Stimulated activated CD4-positive, alpha-beta T cell treated with anti-CD3 and anti-CD28 coated beads, Interleukin-2, amount 100 ng/mL, for 4 hours (primary cell): Measurements from ENCODE around the gene MOB3A.

Source experiments
- DNase-seq: peaks from one replicate; pipeline ENCODE4 v3.0.0-alpha.2; 2020; ENCODE audit warnings: low read depth

MOB3A gene

DNA sequence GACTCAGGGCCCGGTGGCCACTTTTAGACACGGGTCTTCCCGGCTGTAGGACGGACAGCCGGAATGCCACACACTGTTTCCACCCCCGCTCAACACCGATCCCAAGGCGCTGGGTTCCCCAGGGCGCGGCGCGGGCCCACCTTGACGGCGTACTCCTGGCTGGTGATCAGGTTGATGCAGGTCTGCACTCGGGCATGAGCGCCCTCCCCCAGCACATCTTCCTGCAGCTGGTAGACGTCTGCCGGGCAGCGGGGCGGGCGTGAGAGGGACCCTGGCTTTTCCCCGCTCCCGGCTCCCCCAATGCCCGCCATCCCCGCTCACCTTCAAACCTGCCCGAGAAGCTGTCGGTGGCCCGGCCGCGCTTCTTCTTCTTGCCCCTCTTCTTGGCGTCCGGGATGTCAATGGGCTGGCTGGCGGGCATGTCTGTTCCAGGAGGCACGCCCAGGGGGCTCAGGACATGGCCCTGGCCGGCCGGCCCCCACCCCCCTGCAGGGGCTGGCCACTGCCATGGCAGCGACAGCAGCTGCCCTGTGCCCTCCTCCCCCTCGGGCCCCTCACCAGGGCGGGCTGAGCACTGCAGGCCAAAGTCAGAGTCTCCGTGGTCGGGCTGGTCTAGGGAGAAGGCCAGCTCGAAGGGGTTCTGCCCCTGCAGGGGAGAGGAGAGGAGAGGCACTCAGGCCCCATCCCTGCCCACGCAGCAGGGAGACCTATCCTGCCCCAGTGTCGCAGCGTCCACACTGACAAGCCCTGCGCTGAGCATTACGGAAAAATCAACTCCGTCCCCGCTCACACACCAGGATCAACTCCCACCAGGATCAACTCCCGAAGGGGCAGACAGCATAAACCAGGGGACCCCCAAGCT is 49.8 kb downstream of the MOB3A start:
- no peak for DNase-seq

DNA sequence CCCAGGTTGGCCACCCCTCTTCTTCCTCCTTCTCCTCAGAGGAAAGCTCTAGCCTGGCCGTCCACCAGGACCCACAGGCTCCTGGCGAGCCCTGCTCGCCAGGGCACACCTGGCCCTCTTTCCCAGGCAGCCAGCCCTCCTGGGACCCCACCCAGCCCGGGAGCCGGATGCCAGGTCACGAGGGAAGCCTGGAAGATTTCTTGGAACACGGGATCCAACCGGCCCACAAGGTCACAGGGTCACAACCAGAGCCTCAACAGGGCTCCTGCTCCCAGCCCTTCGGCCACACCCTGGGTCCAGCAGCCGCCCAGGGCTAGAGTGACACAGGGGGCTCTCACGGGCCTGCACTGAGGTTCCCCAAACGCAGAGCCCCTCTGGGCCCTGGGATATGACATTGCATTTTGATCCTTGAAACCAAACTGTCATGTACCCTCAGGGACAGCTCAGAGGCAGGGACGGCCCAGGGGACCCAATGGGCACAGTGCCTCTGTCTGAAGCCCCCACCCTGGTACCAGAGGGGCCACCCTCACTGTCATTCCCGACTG is 50.6 kb downstream of the MOB3A start:
- DNase-seq, result no peak

DNA sequence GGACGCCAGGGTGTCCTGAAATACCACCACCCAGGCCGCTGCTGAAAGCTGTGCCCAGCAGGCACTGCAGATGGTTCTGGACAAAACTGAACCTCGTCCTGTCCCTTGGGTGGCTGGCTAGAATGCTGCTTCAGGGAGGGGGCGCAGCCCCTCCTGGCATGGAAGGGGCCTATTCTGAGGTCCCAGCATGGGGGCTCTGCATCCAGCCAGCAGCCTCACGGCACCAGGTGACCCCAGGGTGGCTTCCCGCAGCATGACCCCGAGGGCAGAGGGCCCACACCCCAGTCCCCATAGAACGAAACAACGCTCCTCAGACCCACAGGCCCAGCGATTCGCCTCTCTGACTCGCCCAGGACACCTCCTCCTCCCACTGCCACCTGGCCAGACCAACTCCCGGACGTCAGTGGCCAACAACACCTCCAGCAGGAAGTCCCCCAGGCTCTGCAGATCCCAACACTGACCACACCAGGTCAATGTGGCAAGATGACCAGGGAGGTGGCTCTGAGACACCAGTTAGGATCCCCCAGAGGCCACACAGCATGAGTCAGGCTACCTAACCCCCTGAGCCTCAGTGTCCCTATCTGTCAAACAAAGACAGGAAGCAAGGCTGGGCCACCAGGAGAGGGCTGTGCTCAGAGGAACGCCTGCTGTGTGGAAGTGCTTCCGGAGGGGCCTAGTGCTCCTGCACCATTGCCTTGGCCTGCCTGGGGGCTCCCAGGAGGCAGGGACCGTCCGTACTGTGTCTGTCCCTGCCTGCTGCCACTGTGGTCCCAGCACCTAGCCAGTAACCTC is 51.2 kb downstream of the MOB3A start:
- no peak for DNase-seq

GRCh38 chr19:2043961-2044708 is 52.0 kb downstream of the MOB3A start:
- DNase-seq, result no peak

GRCh38 chr19:2043251-2043641 is 52.9 kb downstream of the MOB3A start:
- no peak for DNase-seq

- no peak for DNase-seq
These were observed 53.5 kb downstream of the MOB3A start for GRCh38 chr19:2042485-2043250.

GRCh38 chr19:2041683-2042484 is 54.2 kb downstream of the MOB3A start:
- DNase-seq, result peak; percentile 99

DNA sequence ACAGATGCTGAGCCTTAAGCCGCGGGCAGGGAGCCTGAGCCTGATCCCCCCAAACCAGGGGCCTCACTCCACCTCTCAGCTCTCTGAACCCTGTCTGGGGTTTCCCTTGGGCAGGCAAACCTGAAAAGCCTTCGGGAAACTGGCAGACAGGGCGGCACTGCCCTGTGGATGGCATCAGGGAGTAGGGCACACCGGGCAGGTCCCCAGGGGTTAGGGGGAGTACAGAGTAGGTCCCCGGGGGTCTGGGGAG is 54.8 kb downstream of the MOB3A start:
- DNase-seq, result no peak

DNA sequence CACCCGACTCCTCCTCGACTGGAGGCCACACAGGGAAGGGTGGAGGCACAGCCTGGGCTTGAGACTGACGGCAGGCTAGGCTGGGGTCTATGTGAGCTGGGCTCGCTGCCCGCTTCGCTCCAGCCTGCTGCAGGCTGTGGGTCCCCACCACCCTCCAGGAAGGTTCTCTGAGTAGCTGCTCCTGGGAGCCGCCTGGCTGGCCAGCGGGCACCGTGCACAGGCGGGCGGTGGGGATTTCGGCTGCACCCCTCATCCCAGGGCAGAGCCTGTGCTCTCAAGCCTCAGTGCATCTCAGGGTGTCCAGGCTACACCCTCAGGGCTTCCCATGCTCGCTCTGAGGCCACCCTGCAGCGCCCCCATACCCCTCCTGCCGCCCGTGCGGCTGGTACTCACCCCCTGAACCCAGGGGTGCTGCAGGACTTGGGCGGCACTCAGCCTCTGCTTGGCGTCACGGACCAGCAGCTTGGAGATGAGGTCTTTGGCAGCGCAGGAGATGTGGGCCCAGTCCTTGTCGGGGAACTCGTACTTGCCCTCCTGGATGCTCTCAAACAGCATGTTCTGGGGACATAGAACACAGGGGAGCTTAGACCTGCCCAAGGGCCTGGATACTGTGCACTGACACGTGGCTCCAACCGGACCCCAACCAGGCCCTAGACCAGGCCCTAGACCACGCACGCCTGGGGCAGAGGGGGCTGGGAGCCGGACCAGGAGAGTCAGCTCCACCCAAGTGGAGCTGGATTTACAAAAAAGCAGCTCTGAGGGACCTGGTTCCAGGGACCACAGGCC is 55.3 kb downstream of the MOB3A start:
- DNase-seq, result no peak

DNA sequence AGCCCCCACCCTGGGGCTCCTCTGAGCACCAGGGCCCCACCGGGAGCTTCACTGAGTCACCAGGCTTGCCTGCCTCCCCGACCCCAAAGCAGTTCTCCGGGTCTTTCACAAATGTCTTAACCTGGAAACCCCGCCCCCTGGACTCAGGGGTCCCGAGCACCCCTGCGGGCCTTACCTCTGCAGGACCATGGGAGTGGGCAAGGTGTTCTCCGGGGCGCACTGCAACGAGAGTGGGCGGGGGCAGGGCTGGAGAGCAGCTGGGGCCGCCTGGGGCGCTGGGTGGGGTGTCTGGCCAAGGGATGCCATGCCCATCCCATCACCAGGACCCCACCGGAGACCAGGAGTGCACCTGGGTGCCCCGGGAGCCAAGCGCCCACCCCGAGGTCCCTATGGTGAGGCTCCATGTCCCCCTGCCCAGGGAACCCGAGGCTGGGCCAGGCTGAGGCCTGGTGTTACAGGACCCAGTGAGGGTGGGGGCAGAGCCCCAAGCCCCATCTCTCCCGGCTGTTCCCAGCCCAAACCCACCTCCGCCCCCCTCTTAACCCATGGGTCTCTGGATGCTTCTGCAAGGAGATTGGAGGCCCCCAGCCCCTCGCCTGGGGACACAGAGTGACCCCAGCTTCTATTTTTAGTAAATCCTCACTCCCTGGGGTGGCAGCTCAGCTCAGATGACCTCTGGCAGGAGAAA is 56.0 kb downstream of the MOB3A start:
- no peak for DNase-seq

GRCh38 chr19:2039089-2039958 is 56.8 kb downstream of the MOB3A start:
- no peak for DNase-seq

- DNase-seq, result no peak
These were observed 57.6 kb downstream of the MOB3A start for GRCh38 chr19:2038284-2039088.

- DNase-seq, result no peak
These were observed 58.4 kb downstream of the MOB3A start for GRCh38 chr19:2037651-2038255.

- no peak for DNase-seq
These were observed 59.7 kb downstream of the MOB3A start for GRCh38 chr19:2036424-2036823.

GRCh38 chr19:2035590-2035991 is 60.5 kb downstream of the MOB3A start:
- no peak for DNase-seq

GRCh38 chr19:2034729-2035589 is 61.2 kb downstream of the MOB3A start:
- DNase-seq, result peak; percentile 40
